ENCODE results near the gene NSDHL.

DNA sequence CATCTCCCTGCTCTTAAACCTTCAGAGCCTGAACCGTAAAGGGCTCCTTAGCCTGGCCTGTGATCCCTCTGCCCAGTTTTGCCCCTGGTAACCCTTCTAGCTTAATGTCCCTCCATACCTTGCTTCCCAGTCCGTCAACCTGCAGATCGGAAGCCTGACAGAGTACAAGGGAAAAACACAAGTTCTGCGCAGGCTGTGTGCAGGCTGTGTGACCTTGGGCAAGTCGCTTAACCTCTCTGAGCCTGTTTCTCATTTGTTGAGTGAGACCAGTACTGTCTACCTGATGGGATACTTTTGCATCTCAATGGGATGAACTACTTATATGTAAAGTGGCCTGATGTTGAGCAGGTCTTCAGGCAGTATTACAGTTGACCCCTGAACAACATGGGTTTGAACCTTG is 1.7 kb downstream of the NSDHL start:
- TF ChIP-seq, protein P1, sequence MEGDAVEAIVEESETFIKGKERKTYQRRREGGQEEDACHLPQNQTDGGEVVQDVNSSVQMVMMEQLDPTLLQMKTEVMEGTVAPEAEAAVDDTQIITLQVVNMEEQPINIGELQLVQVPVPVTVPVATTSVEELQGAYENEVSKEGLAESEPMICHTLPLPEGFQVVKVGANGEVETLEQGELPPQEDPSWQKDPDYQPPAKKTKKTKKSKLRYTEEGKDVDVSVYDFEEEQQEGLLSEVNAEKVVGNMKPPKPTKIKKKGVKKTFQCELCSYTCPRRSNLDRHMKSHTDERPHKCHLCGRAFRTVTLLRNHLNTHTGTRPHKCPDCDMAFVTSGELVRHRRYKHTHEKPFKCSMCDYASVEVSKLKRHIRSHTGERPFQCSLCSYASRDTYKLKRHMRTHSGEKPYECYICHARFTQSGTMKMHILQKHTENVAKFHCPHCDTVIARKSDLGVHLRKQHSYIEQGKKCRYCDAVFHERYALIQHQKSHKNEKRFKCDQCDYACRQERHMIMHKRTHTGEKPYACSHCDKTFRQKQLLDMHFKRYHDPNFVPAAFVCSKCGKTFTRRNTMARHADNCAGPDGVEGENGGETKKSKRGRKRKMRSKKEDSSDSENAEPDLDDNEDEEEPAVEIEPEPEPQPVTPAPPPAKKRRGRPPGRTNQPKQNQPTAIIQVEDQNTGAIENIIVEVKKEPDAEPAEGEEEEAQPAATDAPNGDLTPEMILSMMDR (IDR thresholded peaks at IDR 0.05; ENCODE audit: poor library complexity), result no peak
- TF ChIP-seq EZH2 (IDR thresholded peaks at IDR 0.05; ENCODE audit: borderline replicate concordance) (no peak), EZH2phosphoT487 (IDR thresholded peaks at IDR 0.05; ENCODE audit: low read depth, severe bottlenecking, unreplicated experiment) (no peak)

All from hepatocyte (in vitro differentiated cells).